NCI-H1694 treated with DMSO at 0.1 percent for 48 hours (cell line): ENCODE data around the gene SLC2A8.

Experiments
- DNase-seq: peaks from one replicate; lab custom pipeline; 2025; lab: John Stamatoyannopoulos, UW

SLC2A8 gene, protein sequence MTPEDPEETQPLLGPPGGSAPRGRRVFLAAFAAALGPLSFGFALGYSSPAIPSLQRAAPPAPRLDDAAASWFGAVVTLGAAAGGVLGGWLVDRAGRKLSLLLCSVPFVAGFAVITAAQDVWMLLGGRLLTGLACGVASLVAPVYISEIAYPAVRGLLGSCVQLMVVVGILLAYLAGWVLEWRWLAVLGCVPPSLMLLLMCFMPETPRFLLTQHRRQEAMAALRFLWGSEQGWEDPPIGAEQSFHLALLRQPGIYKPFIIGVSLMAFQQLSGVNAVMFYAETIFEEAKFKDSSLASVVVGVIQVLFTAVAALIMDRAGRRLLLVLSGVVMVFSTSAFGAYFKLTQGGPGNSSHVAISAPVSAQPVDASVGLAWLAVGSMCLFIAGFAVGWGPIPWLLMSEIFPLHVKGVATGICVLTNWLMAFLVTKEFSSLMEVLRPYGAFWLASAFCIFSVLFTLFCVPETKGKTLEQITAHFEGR

DNA sequence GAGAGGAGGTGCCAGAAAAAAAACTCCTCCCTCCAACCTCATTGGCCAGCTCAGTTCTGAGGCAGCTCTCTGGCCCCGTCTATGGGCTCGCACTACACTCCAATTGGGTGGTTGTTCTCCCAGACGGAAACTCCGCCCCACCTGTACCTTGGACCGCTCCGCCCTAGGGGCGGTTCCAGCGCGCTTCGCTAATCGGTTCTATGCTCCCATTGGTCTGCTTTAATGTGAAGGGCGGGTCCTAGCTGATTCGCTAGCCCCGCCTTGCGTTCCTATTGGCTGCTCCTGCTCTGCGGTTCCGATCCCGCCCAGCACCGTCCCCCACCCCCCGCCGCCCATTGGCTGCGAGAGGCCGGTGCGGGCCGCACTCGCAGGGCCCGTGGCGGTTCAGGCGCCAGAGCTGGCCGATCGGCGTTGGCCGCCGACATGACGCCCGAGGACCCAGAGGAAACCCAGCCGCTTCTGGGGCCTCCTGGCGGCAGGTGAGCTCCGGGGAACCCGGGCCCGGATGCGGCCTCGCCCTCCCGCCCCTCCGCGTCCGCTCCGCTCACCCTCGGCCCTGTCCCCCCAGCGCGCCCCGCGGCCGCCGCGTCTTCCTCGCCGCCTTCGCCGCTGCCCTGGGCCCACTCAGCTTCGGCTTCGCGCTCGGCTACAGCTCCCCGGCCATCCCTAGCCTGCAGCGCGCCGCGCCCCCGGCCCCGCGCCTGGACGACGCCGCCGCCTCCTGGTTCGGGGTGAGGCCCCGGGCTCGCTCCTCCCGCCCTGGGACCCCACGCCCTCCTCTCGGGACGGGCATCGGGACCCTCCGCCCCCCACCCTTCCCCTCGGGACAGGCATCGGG is at the start of gene SLC2A8:
Gene SLC2A8 (plus strand): TSS at position 362 of the 838 bp plus-strand sequence. CDS start 62 bp downstream, at position 424.
- peak; percentile 98 for DNase-seq

DNA sequence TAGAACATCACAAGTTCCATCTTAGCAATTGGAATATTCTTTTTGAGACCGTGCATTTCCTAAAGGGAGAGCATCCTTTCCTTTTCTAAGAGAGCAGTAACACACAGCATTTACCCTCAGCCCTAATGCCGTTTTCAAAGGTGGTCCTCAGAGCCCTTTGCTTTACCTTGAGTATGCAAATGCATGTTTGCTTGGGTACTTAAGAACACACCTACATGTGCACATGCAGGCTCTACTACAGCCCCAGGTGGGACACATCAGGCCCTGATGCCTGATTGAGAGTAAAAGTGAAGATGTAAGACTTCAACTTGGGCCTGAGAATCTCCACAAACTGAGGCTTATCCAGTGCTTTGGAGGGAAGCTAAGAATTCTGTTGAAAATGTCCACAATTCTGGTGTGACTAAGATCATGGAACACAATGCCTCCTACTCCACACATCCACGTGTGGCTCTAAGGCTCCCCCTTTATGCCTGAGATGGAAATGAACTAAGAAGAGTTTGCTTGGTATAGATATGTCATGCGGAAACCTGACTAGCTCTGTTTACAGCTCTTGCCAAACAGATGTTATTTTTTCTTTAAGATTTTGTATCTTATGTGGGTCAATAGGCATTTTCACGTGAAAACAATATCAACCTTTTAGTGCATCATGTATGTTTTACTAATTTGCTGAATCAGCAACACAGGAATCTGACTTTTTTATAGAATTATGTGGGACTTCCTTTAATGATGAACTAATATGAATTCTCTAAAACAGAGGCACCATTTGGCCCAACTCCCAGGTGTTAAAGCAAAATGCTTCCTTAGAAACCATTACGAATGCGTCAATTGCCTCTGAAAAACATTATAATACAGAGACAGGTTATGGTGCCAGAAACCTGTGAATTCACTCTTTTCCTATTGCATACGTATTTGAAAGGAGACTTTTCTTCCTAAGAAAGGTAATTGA is 48.9 kb upstream of the SLC2A8 start:
- peak; percentile 40 for DNase-seq

DNA sequence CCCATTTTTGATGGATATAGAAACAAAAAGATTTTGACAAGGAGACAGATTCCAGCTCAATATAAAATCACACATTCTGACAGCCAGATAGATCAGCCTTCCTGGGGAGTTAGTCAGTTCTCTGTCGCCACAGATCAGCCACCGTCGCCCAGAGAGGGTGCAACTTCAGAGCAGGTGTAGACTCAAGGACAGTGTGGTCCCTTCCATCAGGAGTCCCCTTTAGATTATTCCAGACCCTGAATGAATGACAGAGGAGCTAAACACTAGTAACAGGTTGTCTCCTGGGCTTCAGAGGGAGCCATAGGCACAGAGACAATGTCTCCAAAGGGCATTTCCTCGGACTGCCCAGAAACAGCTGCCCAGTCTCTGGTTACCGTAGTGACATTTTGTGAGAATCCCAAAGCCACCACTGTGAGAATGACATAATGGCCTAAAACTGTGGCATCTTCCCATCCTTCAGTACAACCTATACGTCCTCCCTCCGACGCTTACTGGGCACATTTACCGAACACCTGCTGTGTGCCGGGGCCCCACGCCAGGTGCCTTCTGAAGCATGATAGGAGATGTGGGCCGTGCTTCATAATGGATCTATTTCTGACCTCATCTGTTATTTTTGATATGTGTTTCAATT is 47.4 kb upstream of the SLC2A8 start:
- no peak for DNase-seq

DNA sequence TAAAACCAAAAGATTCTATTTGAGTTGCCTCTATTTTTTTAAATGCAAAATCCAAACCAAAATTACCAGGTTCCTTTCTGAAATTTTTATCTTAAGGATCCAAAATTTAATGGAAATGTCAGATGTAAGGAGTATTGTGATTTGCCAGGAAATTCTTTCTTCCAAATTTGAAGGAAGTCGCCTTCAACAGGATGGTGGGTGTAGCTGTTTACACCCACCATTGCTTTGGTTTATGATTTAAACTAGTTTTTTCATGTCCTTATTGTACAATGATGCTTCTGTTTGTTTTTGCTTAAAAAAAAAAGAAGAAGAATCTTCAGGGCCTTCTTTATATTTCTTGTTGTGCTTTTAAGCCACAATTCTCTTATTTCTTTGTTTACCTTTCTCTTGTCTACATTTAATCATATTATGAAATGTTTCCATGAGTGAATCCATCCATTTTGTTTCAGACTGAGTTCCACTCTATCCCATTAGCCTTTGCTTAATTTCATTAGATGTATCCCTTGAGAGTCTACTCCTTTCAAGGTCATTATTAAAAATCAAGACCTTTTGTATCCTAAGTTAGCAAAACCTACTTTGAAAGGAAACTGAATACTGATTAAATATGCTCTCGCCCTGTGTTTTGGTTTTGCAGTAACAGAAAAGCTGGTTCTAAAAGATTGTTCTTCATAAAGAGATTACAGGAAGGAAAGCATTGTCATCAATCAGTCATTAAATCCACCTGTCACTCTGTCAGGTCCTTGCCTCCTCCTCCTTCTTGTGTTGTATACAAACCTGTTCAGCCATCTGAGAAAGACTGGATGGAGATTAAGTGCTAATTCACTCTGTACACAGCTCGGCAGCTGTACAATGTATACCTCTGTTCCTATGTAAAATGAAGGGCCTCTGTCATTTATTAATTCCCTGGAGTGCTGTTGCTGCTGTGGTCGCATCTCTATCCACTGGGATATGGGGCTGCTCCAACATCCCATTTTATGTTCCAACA is 45.5 kb upstream of the SLC2A8 start:
- no peak for DNase-seq

DNA sequence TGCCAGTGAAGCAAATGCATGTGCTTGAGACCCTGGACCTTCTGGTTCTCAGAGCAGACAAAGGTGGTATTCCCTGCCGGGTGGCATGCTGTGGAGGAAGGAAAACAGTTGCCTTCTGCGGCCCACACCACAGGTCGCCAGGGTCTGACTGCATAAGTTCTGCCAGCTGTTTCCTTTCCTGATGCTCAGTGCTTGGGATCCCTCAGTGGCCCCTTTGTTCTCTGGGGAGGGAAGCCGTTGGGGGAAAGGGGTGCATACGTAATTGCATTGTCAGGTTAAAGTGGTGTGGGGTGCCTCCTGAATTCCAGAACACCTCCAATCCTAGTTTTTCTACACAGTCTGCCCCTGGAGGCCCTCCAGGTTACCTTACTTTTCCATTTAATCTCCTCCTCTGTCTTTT is 43.1 kb upstream of the SLC2A8 start:
- no peak for DNase-seq

DNA sequence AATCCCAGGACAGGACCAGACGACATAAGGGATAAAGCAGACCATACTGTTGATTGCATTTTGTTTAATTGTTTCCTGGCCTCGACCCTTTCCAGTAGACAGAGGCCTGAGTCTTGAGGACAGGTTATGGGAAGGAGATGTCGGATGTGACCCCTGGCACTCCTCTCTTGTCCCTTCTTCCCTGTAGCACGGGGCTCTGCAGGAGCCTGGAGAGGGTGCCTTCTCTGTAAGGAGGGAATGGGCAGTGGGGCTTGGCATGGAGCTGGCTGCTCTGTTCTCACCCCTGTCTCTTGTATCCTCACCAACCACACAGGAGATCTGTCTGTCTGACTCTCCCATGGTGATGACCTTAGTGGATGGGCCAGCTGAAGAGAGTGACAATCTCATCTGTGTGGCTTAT is 40.1 kb upstream of the SLC2A8 start:
- no peak for DNase-seq

DNA sequence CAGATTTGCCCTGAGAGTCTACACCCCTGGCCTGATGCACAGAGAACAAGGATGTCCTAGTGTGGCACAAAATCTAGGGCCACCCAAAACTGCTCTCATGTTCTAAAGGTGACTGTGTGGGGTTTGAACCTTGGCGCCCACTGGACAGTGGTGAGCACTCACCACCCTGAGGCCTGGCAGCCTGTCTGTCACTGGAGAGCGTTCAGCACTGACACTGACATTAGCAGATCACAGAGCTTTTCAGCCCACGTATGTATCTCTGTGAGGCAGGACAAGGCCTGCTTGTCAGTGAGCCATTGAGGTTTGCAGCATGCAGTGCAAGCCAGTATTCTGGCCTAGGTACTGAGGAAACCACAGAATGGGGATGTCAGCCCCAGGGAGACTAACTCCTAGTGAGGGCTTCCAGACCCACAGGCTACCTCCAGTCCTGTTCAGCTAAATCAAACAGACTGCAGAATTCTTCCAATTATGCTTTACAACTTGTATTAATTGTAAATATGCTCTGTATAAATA is 38.9 kb upstream of the SLC2A8 start:
- DNase-seq: no peak

DNA sequence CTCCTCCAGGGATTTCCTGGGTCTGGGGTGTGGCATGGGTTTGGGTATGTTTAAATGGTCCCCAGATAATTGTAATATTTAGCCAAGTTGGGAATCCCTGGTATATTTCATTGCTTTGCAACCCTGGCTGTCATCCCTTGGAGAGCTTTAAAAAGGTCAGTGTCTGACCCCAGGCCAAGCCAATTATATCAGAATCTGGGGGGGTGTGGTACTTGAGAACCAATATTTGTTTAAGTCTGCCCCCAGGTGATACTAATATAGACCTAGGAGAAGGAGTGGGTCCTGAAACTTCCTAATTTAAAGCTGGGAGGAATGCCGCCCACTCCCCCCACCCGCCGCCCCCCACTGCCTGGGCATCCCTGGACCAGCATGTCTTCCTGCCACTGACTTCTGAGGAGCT is 38.2 kb upstream of the SLC2A8 start:
- DNase-seq: no peak

DNA sequence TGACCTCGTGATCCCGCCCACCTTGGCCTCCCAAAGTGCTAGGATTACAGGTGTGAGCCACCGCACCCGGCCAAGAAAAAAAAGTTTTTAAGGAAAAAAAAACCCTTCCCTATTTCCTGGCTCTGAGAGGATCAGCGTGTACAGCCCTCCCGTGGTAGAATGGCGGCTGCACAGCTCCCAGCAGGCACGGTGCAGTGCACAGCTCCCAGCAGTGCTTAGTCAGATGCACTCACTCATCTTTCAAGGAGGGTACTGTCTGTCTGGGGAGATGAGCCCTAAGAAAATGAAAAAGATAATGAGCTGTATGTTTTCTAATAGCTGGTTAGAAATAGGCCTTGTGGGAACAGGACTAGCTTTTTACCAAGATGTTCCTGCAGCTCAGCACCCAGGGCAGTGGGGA is 36.7 kb upstream of the SLC2A8 start:
- DNase-seq: no peak

DNA sequence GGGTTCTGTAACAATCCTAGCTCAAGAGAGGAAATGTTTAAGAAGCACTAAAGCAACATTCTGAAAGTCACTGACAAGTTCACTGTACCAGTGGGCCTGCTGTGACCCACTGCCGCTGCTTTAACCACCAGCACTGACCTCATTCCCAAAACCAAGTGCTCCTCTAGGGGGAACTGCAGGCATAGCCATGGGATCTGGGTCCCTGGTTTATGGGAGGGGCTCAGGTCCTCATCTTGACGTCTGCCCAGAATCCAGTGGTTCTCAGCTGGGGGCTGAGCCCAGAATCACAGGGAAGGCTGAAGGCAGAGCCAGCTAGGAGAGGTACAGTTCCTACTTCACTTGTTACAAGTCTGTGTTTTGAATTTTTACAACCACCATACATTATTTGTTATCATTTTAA is 36.1 kb upstream of the SLC2A8 start:
- no peak for DNase-seq

DNA sequence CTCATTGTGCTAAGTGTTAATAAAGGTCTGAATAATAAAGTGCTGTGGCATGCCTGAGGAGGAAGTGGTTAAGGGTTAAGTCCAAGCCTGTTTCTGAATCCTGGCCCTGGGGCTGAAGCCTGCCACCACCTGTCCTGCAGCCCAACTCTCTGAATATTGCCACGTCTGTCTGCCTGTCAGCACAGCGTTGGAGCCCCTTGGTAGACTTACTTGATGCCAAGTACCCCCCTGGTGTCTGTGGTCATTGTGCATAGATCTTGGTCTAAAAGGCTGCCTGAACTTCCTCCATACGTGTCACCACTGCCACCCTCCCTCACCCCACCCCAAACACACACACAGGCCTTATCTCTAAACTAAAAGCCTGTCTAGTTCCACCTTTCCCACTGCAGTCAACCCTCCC is 35.4 kb upstream of the SLC2A8 start:
- DNase-seq: no peak

DNA sequence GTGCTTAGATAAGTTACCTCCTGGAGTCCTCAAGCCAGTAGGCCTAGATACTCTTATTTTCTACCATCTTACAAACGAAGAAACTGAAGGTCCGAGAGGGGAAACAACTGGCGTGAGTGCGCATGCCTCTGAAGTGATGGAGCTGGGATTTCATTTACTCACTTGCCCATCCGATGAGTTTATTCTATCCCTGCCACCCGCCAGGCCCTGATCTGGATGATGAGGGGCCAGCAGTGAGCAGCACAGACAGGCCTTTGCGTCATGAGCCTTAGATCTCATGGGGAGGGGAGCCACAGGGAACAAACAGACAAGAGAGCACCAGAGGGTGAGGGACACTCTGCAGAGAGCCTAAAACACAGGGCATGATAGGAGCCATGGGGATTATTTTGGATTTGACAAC is 34.1 kb upstream of the SLC2A8 start:
- no peak for DNase-seq

DNA sequence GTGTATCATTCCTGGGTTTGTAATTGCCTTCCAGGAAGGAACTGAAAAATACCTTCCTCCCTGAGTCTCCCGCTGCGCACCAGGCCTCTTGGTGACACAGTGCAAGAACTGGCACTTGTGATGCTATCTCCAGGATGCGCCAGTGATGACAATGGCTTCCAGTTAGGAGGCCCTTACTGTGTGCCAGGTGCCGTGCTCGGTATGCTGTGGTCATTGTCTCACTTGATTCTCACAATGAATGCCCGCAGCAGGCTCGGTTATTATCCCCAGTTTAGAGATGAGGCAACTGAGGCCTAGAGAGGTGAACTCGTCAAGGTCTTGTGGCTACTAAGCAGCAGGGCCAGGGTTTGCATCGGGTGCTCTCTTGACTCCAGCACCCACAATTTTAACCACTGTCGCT is 31.5 kb upstream of the SLC2A8 start:
- DNase-seq: no peak

DNA sequence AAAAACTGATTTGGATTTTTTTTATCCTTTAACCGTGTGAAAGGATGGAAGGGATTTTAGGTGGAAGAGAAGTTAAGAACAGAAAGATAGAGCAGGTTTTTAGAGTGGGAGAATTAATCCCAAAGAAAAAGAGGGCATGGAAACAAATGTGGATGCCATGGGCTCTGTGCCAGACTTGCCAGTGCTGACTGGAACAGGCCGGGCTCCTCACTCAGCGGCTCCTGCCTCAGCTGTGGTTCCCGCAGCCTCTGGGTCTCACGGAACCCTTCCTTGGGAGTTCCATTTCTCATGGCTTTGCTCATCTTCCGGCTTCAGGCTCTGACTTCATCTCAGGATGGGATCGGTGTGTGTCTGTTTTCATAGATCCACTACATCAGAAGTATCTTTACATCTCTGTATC is 30.4 kb upstream of the SLC2A8 start:
- no peak for DNase-seq

DNA sequence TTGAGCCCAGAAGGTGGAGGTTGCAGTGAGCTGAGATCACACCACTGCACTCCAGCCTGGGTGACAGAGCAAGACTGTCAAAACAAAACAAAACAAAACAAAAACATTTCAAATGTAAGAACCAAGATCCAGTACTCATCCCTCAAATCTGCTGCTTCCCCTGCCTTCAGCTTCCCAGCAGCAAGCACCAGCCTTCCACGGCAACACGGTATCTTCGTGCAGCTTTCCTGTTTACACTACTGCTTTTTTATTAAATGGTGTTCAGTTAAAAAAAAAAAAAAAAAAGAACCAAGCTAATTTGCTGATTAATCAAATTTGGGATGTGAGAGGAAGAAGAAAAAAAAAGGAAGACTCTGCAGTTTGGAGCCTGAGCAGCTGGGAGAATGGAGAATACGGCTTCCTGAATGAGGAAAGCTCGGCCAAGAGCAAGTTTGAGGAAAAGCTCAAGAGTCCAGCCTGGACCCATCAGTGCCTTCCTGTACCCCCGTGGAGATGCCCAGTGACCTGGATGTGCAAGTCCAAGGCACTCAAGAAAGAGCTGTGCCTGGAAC is 28.0 kb upstream of the SLC2A8 start:
- no peak for DNase-seq

DNA sequence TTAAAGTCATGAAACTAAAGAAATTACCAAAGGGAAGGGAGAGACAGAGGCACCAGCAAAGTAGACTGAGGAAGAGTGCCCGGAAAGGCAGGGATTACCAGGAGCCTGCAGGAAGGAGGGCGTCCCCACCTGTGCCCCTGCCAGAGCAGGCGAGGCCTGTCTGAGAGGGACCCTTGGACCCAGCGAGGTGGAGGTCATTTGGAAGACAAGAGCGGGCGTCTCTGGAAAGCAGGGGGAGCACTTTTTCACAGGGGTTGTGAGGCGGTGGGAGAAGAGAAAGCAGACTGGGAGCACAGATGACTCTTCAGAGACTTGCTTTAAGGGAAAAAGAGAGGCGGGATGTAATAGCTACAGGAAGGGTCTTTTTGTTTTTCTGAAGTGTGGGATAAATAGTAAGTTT is 27.5 kb upstream of the SLC2A8 start:
- no peak for DNase-seq

DNA sequence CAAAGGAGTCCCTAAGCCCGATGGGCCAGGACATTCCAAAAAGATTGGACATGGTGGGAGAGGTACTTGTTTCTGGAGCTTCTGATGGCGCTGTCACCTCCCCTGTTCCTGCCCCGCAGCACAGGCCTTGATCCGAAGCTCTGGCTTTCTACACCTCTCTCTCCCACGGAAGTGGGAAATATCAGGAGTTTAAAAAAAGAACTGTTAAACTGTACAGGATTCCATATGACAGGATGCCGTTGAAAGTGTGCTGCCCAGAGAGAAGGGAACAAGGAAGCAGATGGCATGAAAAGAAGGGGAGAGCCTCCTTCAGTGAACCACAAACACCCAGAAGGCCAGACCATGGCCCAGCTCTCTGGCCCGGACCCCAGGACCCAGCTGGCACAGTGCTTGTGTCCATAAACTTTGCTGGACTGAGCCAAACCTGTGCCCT is 26.8 kb upstream of the SLC2A8 start:
- no peak for DNase-seq

DNA sequence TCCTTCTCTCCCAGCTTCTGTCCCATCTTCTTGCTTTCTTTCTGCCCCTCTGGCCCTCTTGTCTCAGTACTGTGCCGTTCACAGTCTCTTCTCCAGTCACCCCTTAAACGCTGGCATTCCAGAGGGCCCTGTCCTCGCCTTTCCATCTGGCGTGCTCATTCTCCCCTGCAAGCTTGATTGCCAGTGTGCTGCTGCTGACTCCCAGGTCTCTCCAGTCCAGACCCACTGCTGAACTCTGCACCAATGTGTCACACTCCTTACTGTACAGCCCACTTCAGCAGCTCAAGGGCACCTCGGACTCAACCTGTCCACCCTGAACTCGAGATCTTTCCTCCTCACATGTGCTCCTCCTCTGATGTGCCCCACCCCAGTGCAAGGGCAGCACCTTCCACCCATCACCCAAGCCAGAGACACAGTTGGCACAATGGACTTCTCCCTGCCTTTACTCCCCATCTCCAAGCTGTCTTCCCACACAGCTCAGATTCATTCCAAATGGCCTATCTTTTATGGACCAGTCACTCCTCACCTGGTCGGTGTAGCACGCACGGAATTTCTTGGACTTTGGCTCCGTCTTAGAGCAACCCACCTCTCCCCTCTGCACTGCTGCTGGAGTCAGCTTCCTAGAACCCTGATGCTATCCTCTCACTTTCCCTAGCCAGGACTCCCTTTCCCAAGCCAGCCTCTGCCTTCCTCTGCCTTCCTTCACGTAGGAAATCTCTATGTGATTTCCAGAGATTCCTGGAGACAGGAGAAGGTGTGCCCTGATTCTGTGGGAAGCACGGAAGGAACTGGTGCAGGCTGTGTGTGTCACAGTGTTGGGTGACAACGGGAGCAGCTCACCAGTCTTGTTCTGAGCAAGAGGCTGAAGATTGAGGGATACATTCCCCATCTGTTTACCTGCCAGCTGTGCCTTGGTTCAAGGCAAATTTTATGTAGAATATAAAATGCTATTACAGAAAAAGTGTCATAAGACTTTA is 26.0 kb upstream of the SLC2A8 start:
- no peak for DNase-seq

DNA sequence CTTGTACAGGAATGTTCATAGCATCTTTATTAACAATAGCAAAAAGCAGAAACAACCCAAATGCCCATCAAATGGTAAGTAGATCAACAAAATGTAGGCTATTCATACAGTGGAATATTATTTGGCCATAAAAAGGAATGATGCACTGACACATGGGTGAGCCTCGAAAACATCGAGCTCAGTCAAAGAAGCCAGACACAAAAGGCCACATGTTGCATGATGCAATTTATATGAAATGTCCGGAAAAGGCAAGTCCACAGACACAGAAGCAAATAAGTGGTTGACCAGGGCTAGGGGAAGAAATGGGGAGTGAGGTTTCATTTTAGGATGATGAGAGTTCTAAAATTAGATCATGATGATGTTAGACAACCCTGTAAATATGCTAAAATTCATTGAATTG is 16.5 kb upstream of the SLC2A8 start:
- no peak for DNase-seq
